ENCODE results near the gene LAIR2. TPM values are rescaled to one million over a fixed set of nuclear protein-coding genes. Genes with fewer than 3 reads are reported as not detected.

LAIR2 gene
- total and polyA plus RNA-seq, 4 donors, result 1.7 TPM; not detected in 3

DNA sequence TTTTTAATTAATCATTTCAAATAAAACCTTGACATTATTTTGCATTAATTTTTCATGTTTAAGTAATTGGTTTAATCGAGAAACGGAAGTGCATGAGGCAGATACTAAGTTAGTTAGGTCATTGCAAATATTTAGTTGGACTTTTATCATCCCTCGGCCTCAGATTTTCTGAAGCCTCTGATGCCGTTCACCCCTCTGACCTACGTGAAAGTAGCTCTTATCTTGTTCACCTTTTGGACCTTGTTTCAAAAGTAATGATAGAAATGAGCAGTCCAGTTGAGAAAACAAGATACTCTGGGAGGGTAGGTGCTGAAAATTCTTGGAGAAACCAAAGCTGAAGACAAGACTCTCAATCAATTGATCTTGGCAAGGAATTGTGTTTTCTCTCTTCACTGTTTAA, 23.0 kb downstream of the LAIR2 start:
- H3K27me3 ChIP-seq (ENCODE audit: control insufficient read depth in 3 of 3, insufficient read depth in 3 of 3, low read length in 2 of 3), result no peaks in the 10 kb centered on the region

DNA sequence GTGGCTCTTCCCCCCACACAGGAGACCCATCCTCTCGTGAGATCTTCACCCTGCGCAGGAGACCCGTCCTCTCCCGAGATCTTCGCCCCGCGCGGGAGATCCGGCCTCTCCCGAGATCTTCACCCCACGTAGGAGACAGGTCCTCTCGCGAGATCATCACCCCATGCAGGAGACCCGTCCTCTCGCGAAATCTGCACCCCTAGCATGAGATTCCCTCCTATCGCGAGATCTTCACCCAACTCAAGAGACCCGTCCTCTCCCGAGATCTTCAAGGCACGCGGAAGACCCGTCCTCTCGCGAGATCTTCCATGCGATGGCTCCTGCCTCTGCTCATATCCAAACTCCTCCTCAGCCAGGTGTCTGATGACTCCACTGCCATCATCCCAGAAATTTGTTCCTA, 24.3 kb downstream of the LAIR2 start:
- DNase-seq (no peak), ATAC-seq (ENCODE audit: insufficient read depth, low FRiP score) (no peak)
- no peaks in the 10 kb centered on the region for H3K9me3 ChIP-seq (ENCODE audit: control insufficient read depth in 4 of 4, insufficient read depth in 3 of 4, low read length in 3 of 4)
- H3K9ac ChIP-seq (ENCODE audit: insufficient read depth in 1 of 2, low read length in 2 of 2), result no peak overlapping the region
- no peaks in the 10 kb centered on the region for H3K4me1 ChIP-seq (ENCODE audit: control insufficient read depth in 5 of 5, insufficient read depth in 5 of 5, low read length in 5 of 5)
- H3K27ac ChIP-seq (ENCODE audit: low read depth in 1 of 2, low read length in 1 of 2), result no peak overlapping the region
- TF ChIP-seq, protein P1, sequence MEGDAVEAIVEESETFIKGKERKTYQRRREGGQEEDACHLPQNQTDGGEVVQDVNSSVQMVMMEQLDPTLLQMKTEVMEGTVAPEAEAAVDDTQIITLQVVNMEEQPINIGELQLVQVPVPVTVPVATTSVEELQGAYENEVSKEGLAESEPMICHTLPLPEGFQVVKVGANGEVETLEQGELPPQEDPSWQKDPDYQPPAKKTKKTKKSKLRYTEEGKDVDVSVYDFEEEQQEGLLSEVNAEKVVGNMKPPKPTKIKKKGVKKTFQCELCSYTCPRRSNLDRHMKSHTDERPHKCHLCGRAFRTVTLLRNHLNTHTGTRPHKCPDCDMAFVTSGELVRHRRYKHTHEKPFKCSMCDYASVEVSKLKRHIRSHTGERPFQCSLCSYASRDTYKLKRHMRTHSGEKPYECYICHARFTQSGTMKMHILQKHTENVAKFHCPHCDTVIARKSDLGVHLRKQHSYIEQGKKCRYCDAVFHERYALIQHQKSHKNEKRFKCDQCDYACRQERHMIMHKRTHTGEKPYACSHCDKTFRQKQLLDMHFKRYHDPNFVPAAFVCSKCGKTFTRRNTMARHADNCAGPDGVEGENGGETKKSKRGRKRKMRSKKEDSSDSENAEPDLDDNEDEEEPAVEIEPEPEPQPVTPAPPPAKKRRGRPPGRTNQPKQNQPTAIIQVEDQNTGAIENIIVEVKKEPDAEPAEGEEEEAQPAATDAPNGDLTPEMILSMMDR (IDR thresholded peaks at IDR 0.05; ENCODE audit: control extremely low read depth, extremely low read depth), result no peak
- no peaks in the 10 kb centered on the region for H3K27me3 ChIP-seq (ENCODE audit: control insufficient read depth in 3 of 3, insufficient read depth in 3 of 3, low read length in 2 of 3)
- no peak overlapping the region for H3K4me3 ChIP-seq
- 90 to 93% methylated on average over 26 of the region's 26 CpGs for WGBS, 2 donors
- no peaks in the 10 kb centered on the region for H3K36me3 ChIP-seq (ENCODE audit: control insufficient read depth in 4 of 4, insufficient read depth in 4 of 4, low read length in 4 of 4)

More for the DNA sequence above, 23.0 kb downstream of the LAIR2 start:
- H3K9me3 ChIP-seq (ENCODE audit: control insufficient read depth in 4 of 4, insufficient read depth in 3 of 4, low read length in 3 of 4), result no peaks in the 10 kb centered on the region
- TF ChIP-seq, protein P1 (IDR thresholded peaks at IDR 0.05; ENCODE audit: control extremely low read depth, extremely low read depth), result no peak
- no peak overlapping the region for H3K4me3 ChIP-seq
- 77 to 89% methylated on average over 5 of the region's 5 CpGs for WGBS, 2 donors
- no peak overlapping the region for H3K27ac ChIP-seq (ENCODE audit: low read depth in 1 of 2, low read length in 1 of 2)
- ATAC-seq (ENCODE audit: insufficient read depth, low FRiP score) (no peak), DNase-seq (no peak)
- no peak overlapping the region for H3K9ac ChIP-seq (ENCODE audit: insufficient read depth in 1 of 2, low read length in 2 of 2)
- no peaks in the 10 kb centered on the region for H3K4me1 ChIP-seq (ENCODE audit: control insufficient read depth in 5 of 5, insufficient read depth in 5 of 5, low read length in 5 of 5)
- H3K36me3 ChIP-seq (ENCODE audit: control insufficient read depth in 4 of 4, insufficient read depth in 4 of 4, low read length in 4 of 4), result no peaks in the 10 kb centered on the region

DNA sequence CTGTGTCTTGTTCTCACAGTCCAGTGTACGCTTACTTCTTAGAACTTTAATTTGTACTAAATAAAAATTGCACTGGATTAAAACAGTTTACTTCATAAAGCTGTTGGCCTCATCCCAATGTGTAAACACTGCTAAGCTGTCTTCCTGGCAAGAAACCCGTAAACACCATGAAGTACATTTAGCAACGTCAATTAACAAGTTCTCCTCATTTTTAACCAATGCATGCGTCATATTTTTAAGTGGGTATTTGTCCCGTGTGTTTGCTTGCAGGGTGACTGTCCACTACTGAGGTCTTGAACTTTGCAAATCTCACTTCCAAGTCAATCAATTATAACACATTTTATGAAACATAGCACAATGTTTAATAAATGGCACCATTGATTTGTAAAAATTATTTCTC, 28.2 kb downstream of the LAIR2 start:
- Histone ChIP-seq H3K4me1 (ENCODE audit: control insufficient read depth in 5 of 5, insufficient read depth in 5 of 5, low read length in 5 of 5) (no peaks in the 10 kb centered on the region), H3K36me3 (ENCODE audit: control insufficient read depth in 4 of 4, insufficient read depth in 4 of 4, low read length in 4 of 4) (no peaks in the 10 kb centered on the region), H3K9me3 (ENCODE audit: control insufficient read depth in 4 of 4, insufficient read depth in 3 of 4, low read length in 3 of 4) (peaks cover 0 to 3% (median 0%) of the 10 kb centered on the region in 4 donors), H3K9ac (ENCODE audit: insufficient read depth in 1 of 2, low read length in 2 of 2) (no peak overlapping the region), H3K27ac (ENCODE audit: low read depth in 1 of 2, low read length in 1 of 2) (no peak overlapping the region), H3K27me3 (ENCODE audit: control insufficient read depth in 3 of 3, insufficient read depth in 3 of 3, low read length in 2 of 3) (no peaks in the 10 kb centered on the region), H3K4me3 (no peak overlapping the region)
- TF ChIP-seq, protein P1 (IDR thresholded peaks at IDR 0.05; ENCODE audit: control extremely low read depth, extremely low read depth), result no peak
- DNase-seq (no peak), ATAC-seq (ENCODE audit: insufficient read depth, low FRiP score) (no peak)
- WGBS, 2 donors, result 42 to 79% methylated on average over 5 of the region's 5 CpGs

DNA sequence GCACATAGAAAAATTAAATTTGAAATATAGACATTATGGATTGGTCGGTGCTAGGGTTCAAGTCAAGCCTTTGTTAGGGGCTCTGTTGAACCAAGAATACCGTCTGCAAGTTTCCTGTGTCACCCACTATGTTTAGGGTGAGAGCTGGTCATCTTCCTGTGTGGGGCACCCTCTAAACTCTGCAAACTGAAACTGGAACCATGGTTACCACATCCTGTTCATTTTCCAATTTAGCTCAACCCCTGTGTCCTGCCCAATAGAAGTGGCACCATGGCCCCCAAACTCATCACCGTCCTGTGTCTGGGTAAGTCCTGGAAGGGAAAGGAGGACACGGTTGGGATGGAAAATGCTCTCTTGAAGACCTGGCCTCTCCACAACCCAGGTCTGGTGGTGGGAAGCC, 29.9 kb downstream of the LAIR2 start:
- WGBS, 2 donors, result 57 to 65% methylated on average over 4 of the region's 4 CpGs
- no peak for ATAC-seq (ENCODE audit: insufficient read depth, low FRiP score)

More for the DNA sequence above, 29.9 kb downstream of the LAIR2 start:
- Histone ChIP-seq H3K9me3 (ENCODE audit: control insufficient read depth in 4 of 4, insufficient read depth in 3 of 4, low read length in 3 of 4) (peaks cover 0 to 3% (median 0%) of the 10 kb centered on the region in 4 donors), H3K9ac (ENCODE audit: insufficient read depth in 1 of 2, low read length in 2 of 2) (no peak overlapping the region), H3K27me3 (ENCODE audit: control insufficient read depth in 3 of 3, insufficient read depth in 3 of 3, low read length in 2 of 3) (no peaks in the 10 kb centered on the region), H3K4me3 (no peak overlapping the region), H3K4me1 (ENCODE audit: control insufficient read depth in 5 of 5, insufficient read depth in 5 of 5, low read length in 5 of 5) (no peaks in the 10 kb centered on the region), H3K36me3 (ENCODE audit: control insufficient read depth in 4 of 4, insufficient read depth in 4 of 4, low read length in 4 of 4) (no peaks in the 10 kb centered on the region), H3K27ac (ENCODE audit: low read depth in 1 of 2, low read length in 1 of 2) (no peak overlapping the region)
- DNase-seq, result no peak
- TF ChIP-seq, protein P1 (IDR thresholded peaks at IDR 0.05; ENCODE audit: control extremely low read depth, extremely low read depth), result no peak

Data from lung (tissue), 12 donors.